Right lobe of liver (tissue), 4 donors: ENCODE measurements around the gene SLC26A8.

ENCODE experiments used
- CTCF ChIP-seq, 4 donors: fragments of 200-600 bp in 3 of 4; fragments of 450-650 bp in 1 of 4; IDR thresholded peaks; one replicate each; pipeline versions ENCODE4 v1.5.1 to v1.8.0; 2016 to 2022; ENCODE audit warnings: antibody characterized with exemption in 4 of 4, mild to moderate bottlenecking in 2 of 4
- POLR2A ChIP-seq: fragments of 450-650 bp; IDR thresholded peaks from one replicate; pipeline ENCODE4 v1.6.1; 2017; ENCODE audit warnings: antibody characterized with exemption, mild to moderate bottlenecking
- donor health status: DM: no; HTN: no; CAD: no.
- donor health status: DM: no; HTN: no; CAD: no.
- donor health status: DM: no; HTN: yes; CAD: no.

- TF ChIP-seq CTCF (IDR thresholded peaks at IDR 0.05): no peak
- no peak for TF ChIP-seq POLR2A
Measured at GRCh38 chr6:35905141-35905785, 119.2 kb downstream of the SLC26A8 start.
